Mucosa of gallbladder (tissue), 1 donor: ENCODE data around the gene MGAT4A. TPM values are rescaled to one million over a fixed set of nuclear protein-coding genes. Genes with fewer than 3 reads are reported as not detected.
"Not testable (repeated sequence)": the region's sequence is repeated elsewhere in the genome, so short reads cannot be mapped to it uniquely, and the experiment has no call there.

ENCODE experiments used
- DNase-seq: peaks from one replicate; pipeline ENCODE4 v3.0.0-alpha.2; 2020; ENCODE audit warnings: low spot score
- total RNA-seq: library from RNA; stranded (reverse); gene quantifications from one replicate; pipeline ENCODE4 v1.2.1, GENCODE V29; 2021
- donor health status: DM: no; HTN: no; CAD: no.

Gene MGAT4A
- total RNA-seq, 1 donor from 2014 or later = 34.4 TPM

- DNase-seq = no peak
These were observed 27.9 kb downstream of the MGAT4A start for GRCh38 chr2:98702858-98703620.

- DNase-seq = peak; percentile 45
These were observed 28.7 kb downstream of the MGAT4A start for GRCh38 chr2:98702127-98702802.

- DNase-seq = no peak
These were observed 29.7 kb downstream of the MGAT4A start for GRCh38 chr2:98701230-98701629.

- DNase-seq = no peak
These were observed 32.0 kb downstream of the MGAT4A start for GRCh38 chr2:98698896-98699295.

- DNase-seq = no peak
These were observed 33.1 kb downstream of the MGAT4A start for GRCh38 chr2:98697651-98698337.

- DNase-seq = no peak
These were observed 34.7 kb downstream of the MGAT4A start for GRCh38 chr2:98696200-98696599.

- no peak for DNase-seq
These were observed 35.7 kb downstream of the MGAT4A start for GRCh38 chr2:98695255-98695654.

- DNase-seq = no peak
These were observed 37.5 kb downstream of the MGAT4A start for GRCh38 chr2:98693477-98693876.

GRCh38 chr2:98692090-98693054 lies 38.6 kb downstream of the MGAT4A start:
- no peak for DNase-seq

GRCh38 chr2:98691303-98691702 lies 39.6 kb downstream of the MGAT4A start:
- no peak for DNase-seq

- DNase-seq = no peak
These were observed 44.7 kb downstream of the MGAT4A start for GRCh38 chr2:98685930-98686887.

- DNase-seq = no peak
These were observed 47.2 kb downstream of the MGAT4A start for GRCh38 chr2:98683728-98684127.

GRCh38 chr2:98676742-98677141 lies 54.2 kb downstream of the MGAT4A start:
- DNase-seq = no peak

GRCh38 chr2:98674233-98674964 lies 56.5 kb downstream of the MGAT4A start:
- no peak for DNase-seq

GRCh38 chr2:98669675-98670074 lies 61.3 kb downstream of the MGAT4A start:
- no peak for DNase-seq

GRCh38 chr2:98665677-98666076 lies 65.3 kb downstream of the MGAT4A start:
- DNase-seq = no peak

- DNase-seq = no peak
These were observed 66.6 kb downstream of the MGAT4A start for GRCh38 chr2:98664323-98664722.

GRCh38 chr2:98663511-98664090 lies 67.3 kb downstream of the MGAT4A start:
- DNase-seq = no peak

- not testable (repeated sequence) for DNase-seq
These were observed 71.5 kb downstream of the MGAT4A start for GRCh38 chr2:98659491-98659840.
